ENCODE results near the gene SLC35E4. TPM values are rescaled to one million over a fixed set of nuclear protein-coding genes. Genes with fewer than 3 reads are reported as not detected.

Gene SLC35E4
- total and polyA plus RNA-seq, 9 of the 15 experiments (the other 6 are each of a cell fraction or from before 2014, with no cell fraction given), result 0.06 to 2.3 (median 0.86) TPM; not detected in 1

GRCh38 chr22:30667494-30668385 lies 32.2 kb downstream of the SLC35E4 start, which contains the start of gene DUSP18 (continued):
- no peak for TF ChIP-seq ZHX1 (conservative IDR thresholded peaks at IDR 0.05; ENCODE audit: low read length)
- no peak for TF ChIP-seq MEF2A (IDR thresholded peaks at IDR 0.05; ENCODE audit: control insufficient read depth, low read depth, low read length)
- TF ChIP-seq RHOXF2B (CRISPR knock-in tag; conservative IDR thresholded peaks at IDR 0.05), result no peak
- 0 out of 2 replicates have a peak, but pooled peaks have one; percentile 43 for TF ChIP-seq MTA3 (IDR thresholded peaks at IDR 0.05; ENCODE audit: borderline replicate concordance)
- TF ChIP-seq SP1 (CRISPR knock-in tag; IDR thresholded peaks at IDR 0.05), result peak; percentile 69; the same call in 1 of the 2 replicates
- TF ChIP-seq POLR2A (conservative IDR thresholded peaks at IDR 0.05), result peak; percentile 79
- peak; percentile 68 for TF ChIP-seq MEIS2 (IDR thresholded peaks at IDR 0.05; ENCODE audit: partially characterized antibody)
- TF ChIP-seq ZNF75A (CRISPR knock-in tag; IDR thresholded peaks at IDR 0.05), result no peak
- peak; percentile 67 for TF ChIP-seq GABPB1 (CRISPR knock-in tag; IDR thresholded peaks at IDR 0.05)
- no peak for TF ChIP-seq FOSL1 (tag; conservative IDR thresholded peaks at IDR 0.05)
- peak; percentile 46 for TF ChIP-seq HDAC3 (IDR thresholded peaks at IDR 0.05; ENCODE audit: borderline replicate concordance, partially characterized antibody)
- TF ChIP-seq TCF7L2 (IDR thresholded peaks at IDR 0.05; ENCODE audit: low read depth, low read length), result no peak
- no peak for TF ChIP-seq ARID1B (IDR thresholded peaks at IDR 0.05)
- peak; percentile 32 for TF ChIP-seq HMGN3 (IDR thresholded peaks at IDR 0.05; ENCODE audit: borderline replicate concordance, extremely low read depth, insufficient read length, low read depth, low read length)
- TF ChIP-seq EP400 (IDR thresholded peaks at IDR 0.05), result 0 out of 2 replicates have a peak, but pooled peaks have one; percentile 19
- no peak for TF ChIP-seq MAFF (IDR thresholded peaks at IDR 0.05; ENCODE audit: low read length)
- TF ChIP-seq TAF1 (IDR thresholded peaks at IDR 0.05; ENCODE audit: control insufficient read depth, extremely low read depth, insufficient read depth, low read length, severe bottlenecking), result peak; percentile 27
- peak; percentile 23; the same call in 1 of the 2 replicates for TF ChIP-seq RB1 (IDR thresholded peaks at IDR 0.05; ENCODE audit: low read depth)
- peak; percentile 17 for TF ChIP-seq CCNT2 (IDR thresholded peaks at IDR 0.05; ENCODE audit: borderline replicate concordance, extremely low read depth, insufficient read length, low read depth, low read length)
- no peak for TF ChIP-seq SAFB2 (IDR thresholded peaks at IDR 0.05; ENCODE audit: borderline replicate concordance, low read depth, low read length, severe bottlenecking)
- TF ChIP-seq ZFX (CRISPR knock-in tag; IDR thresholded peaks at IDR 0.05), result peak; percentile 67; the same call in 1 of the 2 replicates
- peak; percentile 67 for TF ChIP-seq SUPT5H (IDR thresholded peaks at IDR 0.05)
- TF ChIP-seq MYNN (IDR thresholded peaks at IDR 0.05), result peak; percentile 71
- no peak for TF ChIP-seq MYNN (CRISPR knock-in tag; IDR thresholded peaks at IDR 0.05)
- TF ChIP-seq VEZF1 (CRISPR knock-in tag; IDR thresholded peaks at IDR 0.05), result peak; percentile 39; the same call in 1 of the 2 replicates
